GM12872 (cell line): ENCODE data around the gene SPATC1L.

Experiments
- CTCF ChIP-seq: IDR thresholded peaks from 3 replicates; pipeline ENCODE4 v1.5.1; 2011; ENCODE audit warnings: low read depth, mild to moderate bottlenecking, low read length, moderate library complexity; ENCODE audit not compliant: insufficient read depth

SPATC1L gene

GRCh38 chr21:46116189-46116775 is 68.0 kb downstream of the SPATC1L start:
- TF ChIP-seq CTCF, result no peak

GRCh38 chr21:46115441-46116188 is 68.6 kb downstream of the SPATC1L start:
- TF ChIP-seq CTCF, result no peak

- no peak for TF ChIP-seq CTCF
Observed at GRCh38 chr21:46114963-46115362, 69.3 kb downstream of the SPATC1L start.

GRCh38 chr21:46113497-46114176 is 70.6 kb downstream of the SPATC1L start:
- no peak for TF ChIP-seq CTCF

GRCh38 chr21:46112725-46113215 is 71.5 kb downstream of the SPATC1L start:
- TF ChIP-seq CTCF, result no peak

- TF ChIP-seq CTCF, result no peak
Observed at GRCh38 chr21:46111857-46112724, 72.2 kb downstream of the SPATC1L start.

DNA sequence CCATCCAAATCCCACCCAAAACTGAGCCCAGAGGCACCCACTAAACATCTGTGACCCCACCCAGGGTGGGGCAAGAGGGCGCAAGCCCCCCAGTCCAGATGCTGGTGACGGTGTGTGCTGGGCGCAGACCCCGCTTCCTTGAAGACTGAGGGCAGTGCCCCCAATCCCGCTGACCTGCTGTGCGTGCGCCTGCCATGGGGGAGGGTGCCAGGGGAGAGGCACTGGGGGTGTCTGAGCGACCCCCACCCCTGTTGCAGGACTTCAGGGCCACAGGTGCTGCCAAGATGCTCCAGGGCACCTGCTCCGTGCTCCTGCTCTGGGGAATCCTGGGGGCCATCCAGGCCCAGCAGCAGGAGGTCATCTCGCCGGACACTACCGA is 73.1 kb downstream of the SPATC1L start:
- TF ChIP-seq CTCF, result no peak
